Measurements from ENCODE around the gene GRIFIN.

Gene GRIFIN

GRCh38 chr7:2498708-2499107 is 22.5 kb upstream of the GRIFIN start:
- DNase-seq (ENCODE audit: low read depth) = no peak

GRCh38 chr7:2497500-2498336 is 21.5 kb upstream of the GRIFIN start:
- no peak for DNase-seq (ENCODE audit: low read depth)

GRCh38 chr7:2497065-2497464 is 20.9 kb upstream of the GRIFIN start:
- DNase-seq (ENCODE audit: low read depth) = no peak

GRCh38 chr7:2496375-2496774 is 20.2 kb upstream of the GRIFIN start:
- no peak for DNase-seq (ENCODE audit: low read depth)

GRCh38 chr7:2495418-2496299 is 19.5 kb upstream of the GRIFIN start:
- DNase-seq (ENCODE audit: low read depth) = no peak

- DNase-seq (ENCODE audit: low read depth) = no peak
Measured at GRCh38 chr7:2494191-2495130, 18.3 kb upstream of the GRIFIN start.

- DNase-seq (ENCODE audit: low read depth) = peak; percentile 59
Measured at GRCh38 chr7:2493205-2494164, 17.3 kb upstream of the GRIFIN start.

- DNase-seq (ENCODE audit: low read depth) = no peak
Measured at GRCh38 chr7:2492038-2492437, 15.8 kb upstream of the GRIFIN start.

GRCh38 chr7:2490181-2490651 is 14.0 kb upstream of the GRIFIN start:
- no peak for DNase-seq (ENCODE audit: low read depth)

- DNase-seq (ENCODE audit: low read depth) = no peak
Measured at GRCh38 chr7:2488681-2489080, 12.5 kb upstream of the GRIFIN start.

- DNase-seq (ENCODE audit: low read depth) = peak; percentile 33
Measured at GRCh38 chr7:2488272-2488645, 12.1 kb upstream of the GRIFIN start.

- DNase-seq (ENCODE audit: low read depth) = no peak
Measured at GRCh38 chr7:2487586-2488271, 11.5 kb upstream of the GRIFIN start.

GRCh38 chr7:2484868-2485267 is 8.7 kb upstream of the GRIFIN start:
- DNase-seq (ENCODE audit: low read depth) = no peak

- no peak for DNase-seq (ENCODE audit: low read depth)
Measured at GRCh38 chr7:2483494-2483893, 7.3 kb upstream of the GRIFIN start.

GRCh38 chr7:2482725-2483451 is 6.7 kb upstream of the GRIFIN start:
- DNase-seq (ENCODE audit: low read depth) = no peak

GRCh38 chr7:2481195-2481594 is 5.0 kb upstream of the GRIFIN start:
- DNase-seq (ENCODE audit: low read depth) = no peak

GRCh38 chr7:2480070-2480408 is 3.8 kb upstream of the GRIFIN start:
- no peak for DNase-seq (ENCODE audit: low read depth)

GRCh38 chr7:2479276-2480069 is 3.3 kb upstream of the GRIFIN start:
- DNase-seq (ENCODE audit: low read depth) = no peak

- no peak for DNase-seq (ENCODE audit: low read depth)
Measured at GRCh38 chr7:2478800-2479199, 2.6 kb upstream of the GRIFIN start.
